OCI-LY1 (cell line): ENCODE measurements around the gene DCAKD.

ENCODE experiments used
- H2AFZ ChIP-seq: fragments of 200-600 bp; sonication (generic), shearing (Covaris generic); 2 replicates; pipeline ENCODE4 v1.6.0; 2014; ENCODE audit warnings: antibody characterized with exemption, mild to moderate bottlenecking, low read length
- H3F3A ChIP-seq: fragments of 200-600 bp; sonication (generic), shearing (Covaris generic); 2 replicates; pipeline ENCODE4 v1.6.0; 2014; ENCODE audit warnings: mild to moderate bottlenecking, antibody characterized with exemption, low read length, moderate library complexity; ENCODE audit not compliant: insufficient read depth
- H3K27ac ChIP-seq: fragments of 200-600 bp; sonication (generic); 2 replicates; pipeline ENCODE4 v1.5.1; 2014; ENCODE audit warnings: low read length, mixed run types, mild to moderate bottlenecking, low read depth; ENCODE audit not compliant: poor library complexity, severe bottlenecking
- H3K27me3 ChIP-seq: fragments of 200-600 bp; sonication (generic); 2 replicates; pipeline ENCODE4 v1.6.0; 2014; ENCODE audit warnings: antibody characterized with exemption, mild to moderate bottlenecking, low read length, moderate library complexity; ENCODE audit not compliant: insufficient read depth
- H3K36me3 ChIP-seq: fragments of 200-600 bp; sonication (generic); 2 replicates; pipeline ENCODE4 v1.6.1; 2014; ENCODE audit warnings: mild to moderate bottlenecking, antibody characterized with exemption, low read length, moderate library complexity, mixed read lengths; ENCODE audit not compliant: insufficient read depth
- H3K4me1 ChIP-seq: fragments of 200-600 bp; sonication (generic); 2 replicates; pipeline ENCODE4 v1.5.1; 2014; ENCODE audit warnings: mild to moderate bottlenecking, low read length, moderate library complexity; ENCODE audit not compliant: insufficient read depth, severe bottlenecking
- H3K4me2 ChIP-seq: fragments of 200-600 bp; sonication (generic), shearing (Covaris generic); 2 replicates; pipeline ENCODE4 v1.6.1; 2014; ENCODE audit warnings: low read length
- H3K4me3 ChIP-seq: fragments of 200-600 bp; sonication (generic); 2 replicates; pipeline ENCODE4 v1.5.1; 2014; ENCODE audit warnings: low read length, low read depth, mild to moderate bottlenecking, mixed read lengths; ENCODE audit not compliant: poor library complexity, severe bottlenecking
- H3K79me2 ChIP-seq: fragments of 200-600 bp; shearing (Covaris generic); 2 replicates; pipeline ENCODE4 v1.6.1; 2016; ENCODE audit warnings: mixed run types, low read length, mixed read lengths; ENCODE audit not compliant: insufficient read depth
- H3K9ac ChIP-seq: fragments of 200-600 bp; sonication (generic), shearing (Covaris generic); 2 replicates; pipeline ENCODE4 v1.6.1; 2014; ENCODE audit warnings: mild to moderate bottlenecking, low read length, mixed read lengths
- H3K9me2 ChIP-seq: fragments of 200-600 bp; sonication (generic), shearing (Covaris generic); 2 replicates; pipeline ENCODE4 v1.6.1; 2014; ENCODE audit warnings: low read depth, mild to moderate bottlenecking, low read length, mixed read lengths
- H3K9me3 ChIP-seq: fragments of 200-600 bp; shearing (Covaris generic); 2 replicates; pipeline ENCODE4 v1.6.1; 2014; ENCODE audit warnings: low read length, mixed read lengths
- H4K20me1 ChIP-seq: fragments of 200-600 bp; sonication (generic), shearing (Covaris generic); 2 replicates; pipeline ENCODE4 v1.6.0; 2016; ENCODE audit warnings: mild to moderate bottlenecking, low read length; ENCODE audit not compliant: insufficient read depth
- CTCF ChIP-seq: fragments of 200-600 bp; sonication (generic), shearing (Covaris generic); IDR thresholded peaks from 2 replicates; pipeline ENCODE4 v1.5.1; 2017; ENCODE audit warnings: mild to moderate bottlenecking, antibody characterized with exemption, low read length, moderate library complexity, mixed read lengths
- EZH2 ChIP-seq: fragments of 200-600 bp; sonication (generic), shearing (Covaris generic); IDR thresholded peaks from 2 replicates; pipeline ENCODE4 v1.8.0; 2017; ENCODE audit warnings: borderline replicate concordance, mixed run types, mild to moderate bottlenecking, antibody characterized with exemption, low read length, moderate library complexity, mixed read lengths

The DCAKD gene

DNA sequence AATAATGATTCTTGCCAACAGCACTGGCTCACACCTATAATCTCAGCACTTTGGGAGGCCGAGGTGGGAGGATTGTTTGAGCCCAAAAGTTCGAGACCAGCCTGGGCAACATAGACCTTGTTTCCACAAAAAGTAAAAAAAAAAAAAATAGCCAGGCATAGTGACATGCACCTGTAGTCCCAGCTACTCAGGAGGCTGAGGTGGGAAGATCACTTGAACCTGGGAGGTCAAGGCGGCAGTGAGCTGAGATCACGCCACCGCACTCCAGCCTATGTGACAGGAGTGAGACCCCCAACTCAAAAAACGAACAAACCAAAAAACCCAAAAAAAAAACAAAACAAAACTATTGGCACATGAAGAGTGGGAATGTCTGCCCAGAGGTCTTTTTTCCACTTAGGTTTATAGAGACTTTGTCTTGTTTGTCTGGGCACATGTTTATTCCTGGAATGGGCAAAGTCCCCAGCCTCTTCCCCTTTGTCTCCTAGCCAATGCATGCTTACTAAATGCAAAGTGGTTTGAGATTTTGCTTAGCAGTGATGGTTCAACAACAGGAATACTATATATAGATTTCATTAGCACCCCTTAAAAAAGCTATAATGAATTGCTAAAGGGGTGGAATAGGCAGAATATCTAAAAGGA lies 35.6 kb upstream of the DCAKD start:
- Histone ChIP-seq H4K20me1 (no peaks in the 10 kb centered on the region), H3K4me1 (no peaks in the 10 kb centered on the region), H2AFZ (no peak overlapping the region), H3F3A (no peaks in the 10 kb centered on the region), H3K36me3 (peaks cover 98% of the 10 kb centered on the region), H3K27ac (no peak overlapping the region), H3K27me3 (no peaks in the 10 kb centered on the region), H3K9ac (no peak overlapping the region), H3K4me3 (no peak overlapping the region), H3K79me2 (no peaks in the 10 kb centered on the region), H3K4me2 (no peak overlapping the region), H3K9me2 (no peaks in the 10 kb centered on the region), H3K9me3 (no peaks in the 10 kb centered on the region)
- TF ChIP-seq EZH2 (no peak), CTCF (no peak)

GRCh38 chr17:45086391-45086790 lies 35.0 kb upstream of the DCAKD start:
- peaks cover 98% of the 10 kb centered on the region for H3K36me3 ChIP-seq
- H3K9me2 ChIP-seq = no peaks in the 10 kb centered on the region
- H3K4me2 ChIP-seq = no peak overlapping the region
- H3K4me3 ChIP-seq = no peak overlapping the region
- no peak overlapping the region for H3K9ac ChIP-seq
- no peaks in the 10 kb centered on the region for H3K79me2 ChIP-seq
- no peak overlapping the region for H2AFZ ChIP-seq
- TF ChIP-seq EZH2 (no peak), CTCF (no peak)
- H4K20me1 ChIP-seq = no peaks in the 10 kb centered on the region
- no peaks in the 10 kb centered on the region for H3K27me3 ChIP-seq
- H3K9me3 ChIP-seq = no peaks in the 10 kb centered on the region
- no peaks in the 10 kb centered on the region for H3K4me1 ChIP-seq
- H3K27ac ChIP-seq = no peak overlapping the region
- no peaks in the 10 kb centered on the region for H3F3A ChIP-seq

GRCh38 chr17:45081047-45081703 lies 29.7 kb upstream of the DCAKD start:
- Histone ChIP-seq H3K27ac (no peak overlapping the region), H3K4me3 (no peak overlapping the region), H3K4me1 (peaks cover 7% of the 10 kb centered on the region), H2AFZ (no peak overlapping the region), H4K20me1 (no peaks in the 10 kb centered on the region), H3K27me3 (no peaks in the 10 kb centered on the region), H3K9ac (no peak overlapping the region), H3K9me3 (no peaks in the 10 kb centered on the region), H3K36me3 (peaks cover 92% of the 10 kb centered on the region), H3K79me2 (peaks cover 28% of the 10 kb centered on the region), H3K9me2 (no peaks in the 10 kb centered on the region), H3F3A (no peaks in the 10 kb centered on the region), H3K4me2 (no peak overlapping the region)
- TF ChIP-seq EZH2 (no peak), CTCF (no peak)
